GM18951 (cell line): ENCODE data around the gene PLA2G4C.
"Not testable (repeated sequence)": the region's sequence is repeated elsewhere in the genome, so short reads cannot be mapped to it uniquely, and the experiment has no call there.

Experiments
- POLR2A ChIP-seq: IDR thresholded peaks from 4 replicates; pipeline ENCODE4 v1.6.1; 2011; ENCODE audit warnings: mild to moderate bottlenecking; ENCODE audit not compliant: insufficient read length, insufficient read depth; ENCODE audit errors: extremely low read depth
- in situ Hi-C: fragments of 300-500 bp; cut with MboI; formaldehyde crosslinking; loops from one replicate; pipeline ENCODE4 v1.12.0; 2022; ENCODE audit warnings: low sequenced_read_pairs, mixed read lengths, inconsistent platforms; ENCODE audit not compliant: unreplicated experiment

The PLA2G4C gene

GRCh38 chr19:48094129-48094854 lies 16.3 kb downstream of the PLA2G4C start:
- in situ Hi-C loops = no loop called here
- no peak for TF ChIP-seq POLR2A

DNA sequence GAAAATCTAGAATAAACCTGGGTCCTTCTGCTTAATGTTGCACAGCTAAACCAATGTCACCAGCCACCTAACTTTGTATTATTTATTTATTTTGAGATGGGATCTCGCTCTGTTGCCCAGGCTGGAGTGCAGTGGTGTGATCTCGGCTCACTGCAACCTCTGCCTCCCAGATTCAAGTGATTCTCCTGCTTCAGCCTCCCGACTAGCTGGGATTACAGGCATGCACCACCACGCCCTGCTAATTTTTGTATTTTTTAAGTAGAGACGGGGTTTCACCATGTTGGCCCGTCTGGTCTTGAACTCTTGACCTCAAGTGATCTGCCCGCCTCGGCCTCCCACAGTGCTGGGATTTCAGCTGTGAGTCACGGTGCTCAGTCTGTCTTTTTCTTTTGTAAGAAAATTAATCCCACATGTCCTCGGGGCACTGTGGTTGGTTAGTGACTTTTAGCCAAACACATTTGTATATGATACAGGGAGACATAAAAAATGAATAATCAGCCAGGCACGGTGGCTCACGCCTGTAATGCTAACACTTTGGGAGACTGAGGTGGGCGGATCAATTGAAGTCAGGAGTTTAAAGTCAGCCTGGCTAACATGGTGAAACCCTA lies 19.4 kb downstream of the PLA2G4C start:
- in situ Hi-C loops = not testable (repeated sequence)

GRCh38 chr19:48090281-48090802 lies 20.3 kb downstream of the PLA2G4C start:
- no peak for TF ChIP-seq POLR2A
- in situ Hi-C loops = no loop called here

DNA sequence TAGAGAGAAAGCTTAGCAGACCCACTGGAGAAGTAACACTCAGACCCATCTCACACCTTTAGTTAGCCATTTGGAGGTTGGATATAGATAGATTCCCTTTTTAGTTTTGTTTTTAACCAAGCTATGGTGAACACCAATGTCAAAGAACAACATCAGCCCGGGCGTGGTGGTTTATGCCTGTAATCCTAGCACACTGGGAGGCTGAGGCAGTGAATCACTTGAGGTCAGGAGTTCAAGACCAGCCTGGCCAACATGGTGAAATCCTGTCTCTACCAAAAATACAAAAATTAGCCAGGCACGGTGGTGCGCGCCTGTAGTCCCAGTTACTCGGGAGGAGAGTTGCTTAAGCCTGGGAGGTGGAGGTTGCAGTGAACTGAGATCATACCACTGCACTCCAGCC lies 21.6 kb downstream of the PLA2G4C start:
- in situ Hi-C loops = not testable (repeated sequence)

DNA sequence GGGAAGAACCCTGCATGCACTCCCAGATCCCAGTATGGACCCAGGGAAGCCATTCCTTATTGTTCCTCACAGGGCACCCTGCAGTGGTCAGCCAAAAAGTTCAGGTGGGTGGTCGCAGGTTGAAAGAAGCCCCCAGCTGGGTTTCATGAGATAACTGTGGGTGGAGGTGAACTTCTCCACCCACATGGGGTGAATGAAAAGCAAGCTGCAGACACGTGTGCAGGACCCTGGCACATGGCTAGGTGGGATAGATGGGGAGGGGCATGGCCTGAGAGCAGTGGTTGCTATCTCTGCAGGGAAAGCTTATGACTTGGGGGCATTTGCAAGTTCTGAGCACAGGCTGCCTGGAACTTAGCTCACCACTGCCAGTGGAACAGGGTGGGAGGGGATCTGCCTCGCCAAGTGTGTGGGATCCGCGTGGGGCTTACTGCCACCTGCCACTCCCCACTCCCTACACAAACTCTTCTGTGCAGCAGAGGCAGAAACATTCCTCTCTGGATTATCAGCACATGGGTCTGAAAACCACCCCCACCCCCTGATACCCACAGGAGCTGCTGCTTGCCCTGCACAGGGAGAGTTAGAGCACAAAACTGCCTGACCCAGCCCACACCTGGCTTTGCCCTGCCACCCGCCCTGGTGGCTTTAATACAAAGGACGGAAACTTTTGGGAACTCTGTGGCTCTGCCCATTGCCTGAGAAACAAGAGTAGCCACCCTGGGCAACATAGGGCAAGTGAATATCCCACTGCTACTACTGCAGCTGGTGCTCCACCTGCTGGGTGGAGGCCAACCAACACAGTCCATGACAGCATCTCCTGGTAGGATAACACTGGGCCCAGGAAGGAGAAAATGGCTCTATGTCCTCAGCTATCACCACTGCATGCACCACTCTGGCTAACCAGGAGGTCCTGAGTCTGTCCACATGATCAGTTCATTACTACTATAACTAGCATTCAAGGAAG lies 24.4 kb downstream of the PLA2G4C start:
- in situ Hi-C loops = no loop called here
- no peak for TF ChIP-seq POLR2A

- in situ Hi-C loops = no loop called here
- no peak for TF ChIP-seq POLR2A
These were observed 25.5 kb downstream of the PLA2G4C start for GRCh38 chr19:48085076-48085475.

GRCh38 chr19:48081106-48081505 lies 29.5 kb downstream of the PLA2G4C start:
- in situ Hi-C loops = no loop called here
- no peak for TF ChIP-seq POLR2A

GRCh38 chr19:48070177-48070769 lies 40.3 kb downstream of the PLA2G4C start:
- in situ Hi-C loops = not testable (repeated sequence)

GRCh38 chr19:48069435-48069834 lies 41.2 kb downstream of the PLA2G4C start:
- in situ Hi-C loops = no loop called here
- no peak for TF ChIP-seq POLR2A

- no peak for TF ChIP-seq POLR2A
- in situ Hi-C loops = no loop called here
These were observed 46.1 kb downstream of the PLA2G4C start for GRCh38 chr19:48064509-48064908.

- TF ChIP-seq POLR2A = no peak
- in situ Hi-C loops = no loop called here
These were observed 48.9 kb downstream of the PLA2G4C start for GRCh38 chr19:48061401-48062344.

GRCh38 chr19:48060381-48060780 lies 50.2 kb downstream of the PLA2G4C start:
- in situ Hi-C loops = no loop called here
- TF ChIP-seq POLR2A = no peak
